ENCODE results near the gene CHST9. TPM values are rescaled to one million over a fixed set of nuclear protein-coding genes. Genes with fewer than 3 reads are reported as not detected.

The CHST9 gene
- total RNA-seq, 2 donors from 2014 or later, result 0.07 TPM; not detected in 1

DNA sequence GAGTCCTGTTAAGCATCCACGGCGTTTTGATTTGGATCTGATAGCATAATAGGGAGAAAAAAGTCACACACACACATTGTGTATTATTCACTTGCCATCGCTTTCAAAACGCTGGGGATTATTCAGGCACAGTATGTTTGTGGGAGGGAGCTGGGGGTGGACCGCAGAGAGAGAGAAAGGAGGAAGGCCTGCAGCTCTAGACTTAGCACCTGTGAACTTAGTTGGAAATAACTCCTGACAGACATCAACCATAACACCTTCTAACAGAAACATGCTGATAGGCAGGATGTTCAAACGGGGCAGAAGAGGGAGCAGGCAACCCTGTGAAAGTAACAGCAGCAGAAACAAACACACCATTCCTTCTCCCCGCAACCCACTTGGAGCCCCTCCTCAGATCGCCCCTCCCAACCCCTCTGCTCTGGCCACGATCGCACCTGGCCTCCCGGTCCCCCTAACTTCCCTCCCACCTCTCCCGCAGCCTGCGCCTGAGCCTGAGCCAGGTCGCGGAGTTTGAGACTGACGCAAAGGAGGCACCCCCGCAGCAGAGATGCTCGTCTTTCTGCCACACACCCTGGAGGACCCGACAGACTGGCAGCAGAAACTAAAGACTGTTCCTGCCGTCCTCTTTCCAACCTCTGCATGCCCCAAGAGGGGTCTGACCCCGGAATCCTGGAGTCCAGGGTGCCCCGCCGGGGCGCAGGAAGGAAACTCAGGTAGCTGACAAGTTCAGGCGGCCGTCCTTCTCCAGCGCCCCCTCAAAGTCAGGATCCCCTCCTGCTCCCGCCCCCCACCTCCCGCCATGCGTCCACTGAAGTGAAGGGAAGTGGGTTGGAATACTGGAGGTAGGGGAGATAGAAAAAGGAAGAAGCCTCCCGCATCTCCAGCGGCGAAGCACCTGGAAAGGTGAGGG is 738 bp downstream of the CHST9 start:
- DNase-seq (ENCODE audit: low spot score) (no peak), ATAC-seq (ENCODE audit: insufficient number of reproducible peaks, low FRiP score, low read depth) (no peak)
- Histone ChIP-seq H3K9me3 (no peaks in the 10 kb centered on the region), H3K27me3 (replicated peaks; ENCODE audit: insufficient read depth) (no peaks in the 10 kb centered on the region), H3K4me1 (ENCODE audit: control insufficient read depth in 1 of 2, low read depth in 2 of 2) (no peaks in the 10 kb centered on the region), H3K27ac (no peak overlapping the region), H3K36me3 (no peaks in the 10 kb centered on the region), H3K4me3 (peak overlapping the region; percentile 7)
- TF ChIP-seq, protein P1, sequence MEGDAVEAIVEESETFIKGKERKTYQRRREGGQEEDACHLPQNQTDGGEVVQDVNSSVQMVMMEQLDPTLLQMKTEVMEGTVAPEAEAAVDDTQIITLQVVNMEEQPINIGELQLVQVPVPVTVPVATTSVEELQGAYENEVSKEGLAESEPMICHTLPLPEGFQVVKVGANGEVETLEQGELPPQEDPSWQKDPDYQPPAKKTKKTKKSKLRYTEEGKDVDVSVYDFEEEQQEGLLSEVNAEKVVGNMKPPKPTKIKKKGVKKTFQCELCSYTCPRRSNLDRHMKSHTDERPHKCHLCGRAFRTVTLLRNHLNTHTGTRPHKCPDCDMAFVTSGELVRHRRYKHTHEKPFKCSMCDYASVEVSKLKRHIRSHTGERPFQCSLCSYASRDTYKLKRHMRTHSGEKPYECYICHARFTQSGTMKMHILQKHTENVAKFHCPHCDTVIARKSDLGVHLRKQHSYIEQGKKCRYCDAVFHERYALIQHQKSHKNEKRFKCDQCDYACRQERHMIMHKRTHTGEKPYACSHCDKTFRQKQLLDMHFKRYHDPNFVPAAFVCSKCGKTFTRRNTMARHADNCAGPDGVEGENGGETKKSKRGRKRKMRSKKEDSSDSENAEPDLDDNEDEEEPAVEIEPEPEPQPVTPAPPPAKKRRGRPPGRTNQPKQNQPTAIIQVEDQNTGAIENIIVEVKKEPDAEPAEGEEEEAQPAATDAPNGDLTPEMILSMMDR (IDR thresholded peaks at IDR 0.05), result no peak

DNA sequence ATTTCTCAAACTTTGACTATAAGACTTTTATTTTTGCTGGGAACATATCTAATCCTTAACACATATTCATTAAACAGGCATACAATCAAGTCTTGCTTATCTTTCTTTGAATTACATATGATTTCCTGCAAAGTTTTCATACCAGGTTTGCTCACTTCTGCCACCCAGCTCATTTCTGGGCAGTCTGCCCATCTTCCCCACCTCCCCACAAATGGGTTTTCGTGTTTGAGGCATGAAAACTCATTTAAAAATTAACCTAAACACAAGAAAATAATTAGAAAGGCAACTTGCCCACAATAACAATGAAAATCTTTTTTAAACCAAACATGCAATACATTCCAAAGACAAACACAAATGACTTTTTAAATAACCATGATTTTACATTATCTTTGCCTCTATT is 3.4 kb downstream of the CHST9 start:
- DNase-seq (ENCODE audit: low spot score), result no peak
- TF ChIP-seq, protein P1 (IDR thresholded peaks at IDR 0.05), result no peak
- Histone ChIP-seq H3K4me3 (no peak overlapping the region), H3K4me1 (ENCODE audit: control insufficient read depth in 1 of 2, low read depth in 2 of 2) (no peaks in the 10 kb centered on the region), H3K27me3 (replicated peaks; ENCODE audit: insufficient read depth) (no peaks in the 10 kb centered on the region), H3K27ac (no peak overlapping the region), H3K9me3 (no peaks in the 10 kb centered on the region), H3K36me3 (no peaks in the 10 kb centered on the region)
- ATAC-seq (ENCODE audit: insufficient number of reproducible peaks, low FRiP score, low read depth), result no peak

DNA sequence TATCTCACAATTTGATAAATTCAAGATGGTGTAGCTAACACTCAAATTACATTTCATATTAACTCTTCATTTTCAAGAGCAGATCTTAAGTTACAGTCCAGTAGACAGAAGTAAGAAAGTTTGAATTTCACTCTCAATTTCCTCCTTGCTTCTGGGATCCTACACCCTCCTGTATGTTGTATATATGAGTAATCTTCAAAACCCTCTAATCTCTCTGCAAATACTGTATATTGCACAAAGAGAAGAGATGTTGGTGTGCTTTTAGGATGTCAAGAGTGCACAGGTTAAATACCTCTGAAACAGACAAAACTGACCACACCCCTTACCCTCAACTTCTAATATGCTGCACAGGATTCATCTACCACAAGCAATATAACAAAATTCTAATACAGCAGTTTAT is 6.7 kb downstream of the CHST9 start:
- TF ChIP-seq, protein P1 (IDR thresholded peaks at IDR 0.05), result no peak
- no peaks in the 10 kb centered on the region for H3K9me3 ChIP-seq
- DNase-seq (ENCODE audit: low spot score) (no peak), ATAC-seq (ENCODE audit: insufficient number of reproducible peaks, low FRiP score, low read depth) (no peak)
- H3K27me3 ChIP-seq (replicated peaks; ENCODE audit: insufficient read depth), result no peaks in the 10 kb centered on the region
- H3K4me3 ChIP-seq, result no peak overlapping the region
- H3K27ac ChIP-seq, result no peak overlapping the region
- H3K36me3 ChIP-seq, result no peaks in the 10 kb centered on the region
- no peaks in the 10 kb centered on the region for H3K4me1 ChIP-seq (ENCODE audit: control insufficient read depth in 1 of 2, low read depth in 2 of 2)

DNA sequence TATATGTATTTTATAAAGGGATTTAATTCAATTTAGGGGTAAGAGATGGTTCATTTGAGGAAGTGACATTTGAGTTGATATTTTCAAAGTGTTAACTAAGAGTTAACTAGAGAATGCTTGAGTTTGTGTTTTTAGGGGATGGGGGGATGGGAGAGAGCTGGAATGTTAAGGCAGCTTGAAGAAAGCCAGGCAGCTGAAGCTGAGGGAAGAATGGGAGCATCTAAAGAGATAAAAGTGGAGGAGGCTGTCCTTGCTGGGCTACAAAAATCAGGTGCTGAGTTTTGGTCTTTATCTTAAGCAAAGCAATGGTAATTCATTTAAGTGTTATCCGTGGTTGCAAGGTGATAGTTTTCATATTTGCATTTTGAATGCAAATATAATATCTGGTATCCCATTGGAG is 9.2 kb downstream of the CHST9 start:
- Histone ChIP-seq H3K4me1 (ENCODE audit: control insufficient read depth in 1 of 2, low read depth in 2 of 2) (no peaks in the 10 kb centered on the region), H3K36me3 (no peaks in the 10 kb centered on the region), H3K27me3 (replicated peaks; ENCODE audit: insufficient read depth) (no peaks in the 10 kb centered on the region), H3K27ac (no peak overlapping the region), H3K9me3 (no peaks in the 10 kb centered on the region), H3K4me3 (no peak overlapping the region)
- TF ChIP-seq, protein P1 (IDR thresholded peaks at IDR 0.05), result no peak
- DNase-seq (ENCODE audit: low spot score), result no peak
- ATAC-seq (ENCODE audit: insufficient number of reproducible peaks, low FRiP score, low read depth), result no peak

DNA sequence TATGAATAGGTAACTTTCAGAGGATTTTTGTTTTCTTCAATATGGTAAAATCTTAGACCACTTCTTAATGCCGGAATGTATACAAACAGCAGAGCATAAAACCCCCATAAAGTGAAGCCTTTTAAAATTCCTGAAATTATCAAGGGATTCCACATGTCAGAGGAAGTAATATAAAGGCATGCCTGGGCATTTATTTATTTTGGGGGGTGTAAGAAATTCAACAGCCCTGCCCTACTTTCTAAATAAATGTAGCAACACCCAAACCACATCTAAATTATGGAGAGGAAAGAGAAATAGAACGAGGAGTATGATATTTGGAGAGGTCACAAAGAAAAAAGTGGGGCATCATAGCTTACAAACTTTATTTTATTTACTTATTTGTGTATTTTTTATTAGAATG is 9.9 kb downstream of the CHST9 start:
- ATAC-seq (ENCODE audit: insufficient number of reproducible peaks, low FRiP score, low read depth), result no peak
- DNase-seq (ENCODE audit: low spot score), result no peak
- H3K36me3 ChIP-seq, result no peaks in the 10 kb centered on the region
- H3K9me3 ChIP-seq, result no peaks in the 10 kb centered on the region
- H3K27ac ChIP-seq, result no peak overlapping the region
- H3K4me3 ChIP-seq, result no peak overlapping the region
- H3K27me3 ChIP-seq (replicated peaks; ENCODE audit: insufficient read depth), result no peaks in the 10 kb centered on the region
- no peaks in the 10 kb centered on the region for H3K4me1 ChIP-seq (ENCODE audit: control insufficient read depth in 1 of 2, low read depth in 2 of 2)
- TF ChIP-seq, protein P1 (IDR thresholded peaks at IDR 0.05), result no peak
